IPS DF 6.9 (cell line): ENCODE measurements around the gene KCTD19.

ENCODE experiments used
- DNase-seq: peaks from one replicate; pipeline ENCODE4 v3.0.0-alpha.2; 2013; ENCODE audit warnings: low read depth, low spot score
- H3K27ac ChIP-seq: one replicate; pipeline ENCODE4 v1.5.1; 2013; ENCODE audit warnings: low read length, control low read depth
- H3K27me3 ChIP-seq: 2 replicates; pipeline ENCODE4 v1.6.1; 2013; ENCODE audit warnings: mild to moderate bottlenecking, low read length; ENCODE audit not compliant: control insufficient read depth, insufficient read depth
- H3K36me3 ChIP-seq: 2 replicates; pipeline ENCODE4 v1.6.1; 2013; ENCODE audit warnings: low read length; ENCODE audit not compliant: control insufficient read depth, insufficient read depth
- H3K4me1 ChIP-seq: 2 replicates; pipeline ENCODE4 v1.6.1; 2013; ENCODE audit warnings: low read length; ENCODE audit not compliant: control insufficient read depth, insufficient read depth
- H3K4me3 ChIP-seq: 2 replicates; pipeline ENCODE4 v1.5.1; 2013; ENCODE audit warnings: mild to moderate bottlenecking, low read length
- H3K9me3 ChIP-seq: 2 replicates; pipeline ENCODE4 v1.6.1; 2013; ENCODE audit warnings: low read length, inconsistent platforms; ENCODE audit not compliant: control insufficient read depth, insufficient read depth
- WGBS: extraction: QIAGEN DNeasy Blood & Tissue Kit; methylation state at CpG from one replicate; pipeline ENCODE4 v1.1.7; 2013; ENCODE audit warnings: mixed read lengths, missing lambda C conversion rate; ENCODE audit not compliant: insufficient read length, insufficient coverage; 5-methylcytosine and 5-hydroxymethylcytosine counted together

Gene KCTD19

DNA sequence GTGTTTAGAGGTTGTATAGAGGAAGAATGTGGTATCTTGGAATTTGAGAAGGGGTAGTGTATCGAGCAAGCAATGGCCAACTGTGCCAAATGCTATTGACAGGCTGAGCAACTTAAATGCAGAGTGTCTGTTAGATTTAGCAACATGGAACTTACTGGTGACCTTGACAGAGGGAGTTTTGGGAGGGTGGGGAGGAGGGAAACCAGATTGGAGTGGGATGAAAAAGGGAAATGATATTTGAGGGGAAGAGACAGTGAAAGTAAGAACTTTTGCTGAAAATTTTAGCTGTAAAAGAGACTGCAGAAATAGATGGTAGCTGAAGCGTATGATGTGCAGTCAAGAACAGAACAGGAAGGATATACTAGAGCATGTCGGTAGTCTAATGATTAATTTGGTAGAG lies 1.2 kb upstream of the KCTD19 start:
- Histone ChIP-seq H3K9me3 (no peaks in the 10 kb centered on the region), H3K4me3 (no peak overlapping the region), H3K27me3 (0 out of 2 replicates have a peak, but pooled peaks cover 2% of the 10 kb centered on the region), H3K4me1 (no peaks in the 10 kb centered on the region), H3K27ac (no peak overlapping the region), H3K36me3 (no peaks in the 10 kb centered on the region)
- no peak for DNase-seq
- 100% methylated on average over 1 of the region's 3 CpGs for WGBS

DNA sequence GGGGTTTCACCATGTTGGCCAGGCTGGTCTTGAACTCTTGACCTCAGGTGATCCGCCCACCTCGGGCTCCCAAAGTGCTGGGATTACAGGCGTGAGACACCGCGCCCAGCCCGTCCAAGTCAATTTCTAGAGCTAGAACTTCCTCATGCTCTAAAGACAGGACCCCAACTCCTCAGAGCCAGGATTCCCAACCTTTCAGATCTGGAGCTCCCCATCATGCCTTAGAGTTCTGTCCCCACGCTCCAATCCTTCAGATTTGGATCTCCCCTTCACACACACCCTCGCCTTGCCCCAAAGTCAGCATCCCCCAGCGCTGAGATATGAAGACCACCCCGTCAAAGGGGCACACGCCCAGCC lies 448 bp downstream of the KCTD19 start:
- H3K4me1 ChIP-seq: no peaks in the 10 kb centered on the region
- 0 out of 2 replicates have a peak, but pooled peaks cover 2% of the 10 kb centered on the region for H3K27me3 ChIP-seq
- H3K36me3 ChIP-seq: no peaks in the 10 kb centered on the region
- no peak for DNase-seq
- H3K4me3 ChIP-seq: peak overlapping the region; percentile 47; the same call in 1 of the 2 replicates
- no peak overlapping the region for H3K27ac ChIP-seq
- no CpG with 5 or more reads among the region's 11 CpGs for WGBS
- H3K9me3 ChIP-seq: no peaks in the 10 kb centered on the region

DNA sequence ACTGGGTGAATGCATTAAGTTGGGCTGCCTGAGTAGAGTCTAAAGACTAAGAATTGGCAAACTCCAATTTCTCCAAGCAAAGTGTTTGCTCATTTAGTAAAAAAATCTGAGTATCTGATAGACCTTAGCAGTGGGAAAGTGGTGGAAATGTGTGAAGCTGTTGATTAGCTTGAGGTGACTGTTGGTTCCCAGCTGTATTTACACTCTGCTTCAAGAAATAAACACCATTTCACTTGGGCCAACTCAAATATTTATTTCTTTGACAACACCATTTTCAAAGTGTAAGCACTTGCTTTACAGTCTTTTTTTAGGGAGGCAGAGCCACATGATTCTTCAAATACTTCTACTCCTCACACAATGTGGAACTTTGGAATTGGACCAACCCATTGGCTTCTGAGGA lies 8.7 kb downstream of the KCTD19 start:
- no peak for DNase-seq
- H3K27ac ChIP-seq: no peak overlapping the region
- no peak overlapping the region for H3K4me3 ChIP-seq
- H3K27me3 ChIP-seq: 0 out of 2 replicates have a peak, but pooled peaks cover 1% of the 10 kb centered on the region
- no peaks in the 10 kb centered on the region for H3K9me3 ChIP-seq
- H3K4me1 ChIP-seq: no peaks in the 10 kb centered on the region
- H3K36me3 ChIP-seq: no peaks in the 10 kb centered on the region

GRCh38 chr16:67312719-67313118 lies 13.8 kb downstream of the KCTD19 start:
- DNase-seq: no peak
- Histone ChIP-seq H3K4me1 (no peaks in the 10 kb centered on the region), H3K4me3 (no peak overlapping the region), H3K27ac (no peak overlapping the region), H3K9me3 (no peaks in the 10 kb centered on the region), H3K36me3 (no peaks in the 10 kb centered on the region), H3K27me3 (no peaks in the 10 kb centered on the region)

GRCh38 chr16:67311607-67312488 lies 14.7 kb downstream of the KCTD19 start:
- no peak overlapping the region for H3K27ac ChIP-seq
- H3K36me3 ChIP-seq: no peaks in the 10 kb centered on the region
- no peaks in the 10 kb centered on the region for H3K27me3 ChIP-seq
- WGBS: no CpG with 5 or more reads among the region's 5 CpGs
- no peaks in the 10 kb centered on the region for H3K4me1 ChIP-seq
- H3K4me3 ChIP-seq: no peak overlapping the region
- H3K9me3 ChIP-seq: no peaks in the 10 kb centered on the region
- DNase-seq: no peak

- no peak overlapping the region for H3K27ac ChIP-seq
- H3K4me1 ChIP-seq: no peaks in the 10 kb centered on the region
- H3K27me3 ChIP-seq: no peaks in the 10 kb centered on the region
- H3K9me3 ChIP-seq: no peaks in the 10 kb centered on the region
- H3K36me3 ChIP-seq: no peaks in the 10 kb centered on the region
- H3K4me3 ChIP-seq: no peak overlapping the region
- DNase-seq: no peak
- WGBS: no CpG with 5 or more reads among the region's 3 CpGs
Measured at GRCh38 chr16:67310561-67310960, 16.0 kb downstream of the KCTD19 start.

GRCh38 chr16:67305216-67306071 lies 21.1 kb downstream of the KCTD19 start:
- no peak overlapping the region for H3K4me3 ChIP-seq
- no peaks in the 10 kb centered on the region for H3K9me3 ChIP-seq
- no peaks in the 10 kb centered on the region for H3K4me1 ChIP-seq
- no peak overlapping the region for H3K27ac ChIP-seq
- no peaks in the 10 kb centered on the region for H3K27me3 ChIP-seq
- no peaks in the 10 kb centered on the region for H3K36me3 ChIP-seq
- WGBS: no CpG with 5 or more reads among the region's 13 CpGs
- no peak for DNase-seq

DNA sequence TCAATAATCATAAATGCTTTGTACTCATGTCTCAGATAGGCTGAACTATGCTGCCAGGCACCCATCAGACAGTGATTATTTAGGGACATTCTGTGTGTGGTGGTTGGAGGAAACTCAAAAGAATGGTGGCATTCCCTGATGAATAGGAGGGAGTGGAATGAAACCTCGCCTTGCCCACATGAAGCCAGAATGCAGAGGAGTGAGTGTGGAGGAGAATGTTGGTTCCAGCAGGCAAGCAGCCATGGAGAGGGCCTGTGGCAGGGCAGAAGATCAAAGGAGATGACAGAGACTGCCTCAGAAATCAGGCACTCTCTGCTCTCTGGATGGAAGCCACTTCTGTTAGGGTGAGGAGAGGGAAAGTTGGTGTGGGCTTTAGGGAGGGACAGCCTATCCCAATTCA lies 22.5 kb downstream of the KCTD19 start:
- Histone ChIP-seq H3K9me3 (no peaks in the 10 kb centered on the region), H3K27ac (no peak overlapping the region), H3K4me3 (no peak overlapping the region), H3K27me3 (no peaks in the 10 kb centered on the region), H3K4me1 (no peaks in the 10 kb centered on the region), H3K36me3 (no peaks in the 10 kb centered on the region)
- no CpG with 5 or more reads among the region's 1 CpG for WGBS
- DNase-seq: no peak

DNA sequence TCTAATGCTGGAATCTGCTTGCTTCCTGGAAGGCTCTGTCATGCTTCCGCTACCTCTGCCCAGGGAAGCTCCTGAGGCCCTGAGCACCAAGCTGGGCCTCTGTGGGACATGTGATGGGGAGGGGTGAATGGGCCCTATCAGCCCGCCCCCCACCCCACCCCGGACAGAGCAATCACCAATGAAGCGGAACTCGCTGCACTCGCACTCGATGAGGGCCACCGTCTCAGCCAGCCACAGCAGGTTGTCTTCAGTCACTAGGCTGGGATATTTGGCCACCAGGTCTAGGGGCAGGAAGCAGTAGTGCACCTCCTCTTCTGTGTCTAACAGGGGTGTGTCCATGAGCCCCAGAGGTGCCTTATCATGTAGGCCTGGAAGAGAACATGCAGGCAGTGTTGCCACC lies 23.6 kb downstream of the KCTD19 start:
- Histone ChIP-seq H3K9me3 (no peaks in the 10 kb centered on the region), H3K27ac (no peak overlapping the region), H3K4me1 (no peaks in the 10 kb centered on the region), H3K27me3 (no peaks in the 10 kb centered on the region), H3K36me3 (no peaks in the 10 kb centered on the region), H3K4me3 (no peak overlapping the region)
- no peak for DNase-seq
- no CpG with 5 or more reads among the region's 8 CpGs for WGBS

DNA sequence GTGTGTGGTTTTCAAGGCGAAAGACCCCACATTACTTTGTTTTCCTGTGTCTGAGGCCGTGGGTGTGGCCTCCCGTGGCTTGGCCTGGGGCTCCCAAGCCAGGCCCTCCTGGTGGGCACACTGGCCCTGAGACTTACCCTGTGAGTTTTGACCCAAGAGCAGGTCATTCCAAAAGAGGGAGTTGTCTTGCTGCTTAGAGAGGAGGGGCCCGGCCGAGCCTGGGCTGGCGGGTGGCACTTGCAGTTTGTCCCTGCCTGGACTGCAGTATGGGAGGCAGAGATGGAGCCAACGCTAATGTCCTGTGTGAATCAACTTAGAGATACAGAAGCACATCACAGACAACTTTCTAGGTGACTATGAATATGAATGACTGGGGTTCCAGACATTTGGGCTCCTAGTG lies 24.5 kb downstream of the KCTD19 start:
- no peak for DNase-seq
- no peak overlapping the region for H3K27ac ChIP-seq

More for the DNA sequence above, 24.5 kb downstream of the KCTD19 start:
- Histone ChIP-seq H3K4me1 (no peaks in the 10 kb centered on the region), H3K36me3 (no peaks in the 10 kb centered on the region), H3K4me3 (no peak overlapping the region), H3K9me3 (no peaks in the 10 kb centered on the region), H3K27me3 (no peaks in the 10 kb centered on the region)
- WGBS: no CpG with 5 or more reads among the region's 7 CpGs
